Kidney (tissue), 14 donors: ENCODE measurements around the gene CTSL. TPM values are rescaled to one million over a fixed set of nuclear protein-coding genes. Genes with fewer than 3 reads are reported as not detected.

Experiments
- DNase-seq, 5 donors: peaks; one replicate each; pipeline ENCODE4 v3.0.0-alpha.2; 2013 to 2020
- FAIRE-seq: peaks from 2 replicates; lab custom pipeline; 2012; peaks lifted over from hg19 to GRCh38; lab: Jason Lieb, UNC
- H3K27ac ChIP-seq, 2 donors: one replicate each; pipeline ENCODE4 v1.7.0; 2013; ENCODE audit warnings: low read depth in 2 of 2, low read length in 2 of 2, inconsistent platforms in 1 of 2
- H3K27me3 ChIP-seq: one replicate; pipeline ENCODE4 v1.7.1; 2013; ENCODE audit warnings: low read length, inconsistent platforms; ENCODE audit not compliant: control insufficient read depth, insufficient read depth
- H3K36me3 ChIP-seq, 3 donors: one replicate each; pipeline versions ENCODE4 v1.7.0 to v1.7.1; 2013; ENCODE audit warnings: low read length in 3 of 3, control low read depth in 1 of 3, inconsistent platforms in 1 of 3; ENCODE audit not compliant: insufficient read depth in 3 of 3, control insufficient read depth in 2 of 3
- H3K4me1 ChIP-seq, 3 donors: one replicate each; pipeline versions ENCODE4 v1.7.0 to v1.7.1; 2013; ENCODE audit warnings: low read length in 3 of 3, inconsistent platforms in 1 of 3, low read depth in 1 of 3; ENCODE audit not compliant: control insufficient read depth in 2 of 3, insufficient read depth in 2 of 3
- H3K4me3 ChIP-seq, 3 donors: one replicate each; pipeline versions ENCODE4 v1.7.0 to v1.8.1; 2013; ENCODE audit warnings: low read length in 3 of 3, control low read depth in 1 of 3, inconsistent platforms in 1 of 3
- H3K9ac ChIP-seq, 3 donors: one replicate each; pipeline versions ENCODE4 v1.7.0 to v1.7.1; 2013; ENCODE audit warnings: low read length in 3 of 3, control low read depth in 1 of 3, inconsistent platforms in 1 of 3
- H3K9me3 ChIP-seq, 3 donors: one replicate each; pipeline versions ENCODE4 v1.7.0 to v1.7.1; 2013; ENCODE audit warnings: low read length in 3 of 3, control low read depth in 1 of 3, inconsistent platforms in 1 of 3; ENCODE audit not compliant: control insufficient read depth in 2 of 3, insufficient read depth in 1 of 3
- intact Hi-C: fragments of 100-400 bp; cut with DNase I; formaldehyde crosslinking; loops from one replicate; pipeline ENCODE4 v1.11.1; 2022
- polyA plus RNA-seq: library from polyadenylated mRNA; stranded (reverse); fragments of 350-450 nt; fragmentation: Illumina TruSeq; extraction: RNeasy Lipid Tissue Mini Kit (QIAGEN cat#74804); gene quantifications from one replicate; pipeline ENCODE4 v1.2.3, GENCODE V29; 2014; ENCODE audit warnings: low read depth, low replicate concordance; ENCODE audit not compliant: insufficient read depth
- total RNA-seq: library from RNA; stranded (reverse); fragmentation: NEBNext Ultra II Directional; extraction: Animal tissue kit (Norgen Biotek cat#: 25700); gene quantifications from one replicate; pipeline ENCODE4 v1.2.1, GENCODE V29; 2021
- TF ChIP-seq, protein P1 (sequence below): IDR thresholded peaks from 3 replicates; pipeline ENCODE4 v1.5.1; 2012; ENCODE audit warnings: mild to moderate bottlenecking, moderate library complexity, borderline replicate concordance; ENCODE audit not compliant: insufficient read depth; ENCODE audit errors: extremely low read depth
- donor health status: control.
- donor health status: control.
- donor health status: control.
- donor health status: control.
- donor health status: control.
- donor health status: DM: yes; HTN: yes; CAD: no.
- donor health status: Normal renal cell carcinoma (clear cell type).

Gene CTSL
- total and polyA plus RNA-seq, 2 donors from 2014 or later, result 139 to 237 TPM

DNA sequence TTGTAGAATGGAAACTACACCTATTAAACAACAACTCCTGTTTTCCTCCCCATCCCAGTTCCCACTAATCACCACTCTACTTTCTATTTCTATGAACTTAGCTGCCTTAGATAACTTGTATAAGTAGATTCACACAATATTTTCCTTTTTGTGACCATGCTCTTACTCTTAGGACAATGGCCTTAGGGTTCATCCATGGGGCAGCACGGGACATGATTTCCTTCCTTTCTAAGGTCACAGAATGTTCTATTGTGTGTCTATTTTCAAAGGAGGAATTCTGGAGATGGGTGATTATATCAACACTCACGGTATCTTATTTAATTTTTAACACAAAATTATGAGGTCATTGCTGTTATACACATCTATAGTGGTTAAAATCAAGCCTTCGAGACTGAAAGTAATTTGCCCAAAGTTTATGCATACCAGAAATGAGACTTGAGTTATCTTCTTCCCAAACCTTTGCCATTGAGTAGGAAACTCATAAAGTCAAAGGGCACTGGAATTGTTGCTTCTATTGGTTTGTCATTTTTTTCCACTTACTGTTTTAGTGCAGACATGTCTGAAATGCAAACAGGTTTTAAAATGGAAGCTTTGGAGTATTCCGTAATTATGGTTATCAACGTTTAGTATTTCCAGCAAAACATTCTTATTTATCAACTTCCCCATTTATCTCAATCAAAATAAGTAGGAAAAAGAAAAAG, 23.6 kb downstream of the CTSL start:
- Histone ChIP-seq H3K9ac (no peak overlapping the region), H3K27ac (no peak overlapping the region), H3K36me3 (no peaks in the 10 kb centered on the region), H3K27me3 (no peaks in the 10 kb centered on the region), H3K4me3 (no peak overlapping the region), H3K4me1 (peaks cover 0 to 11% (median 2%) of the 10 kb centered on the region in 3 donors), H3K9me3 (no peaks in the 10 kb centered on the region)
- intact Hi-C loops, result no loop called here
- FAIRE-seq (peak; percentile 15), DNase-seq (peak in 1 of 5 donors; percentile 32)
- TF ChIP-seq, protein P1, sequence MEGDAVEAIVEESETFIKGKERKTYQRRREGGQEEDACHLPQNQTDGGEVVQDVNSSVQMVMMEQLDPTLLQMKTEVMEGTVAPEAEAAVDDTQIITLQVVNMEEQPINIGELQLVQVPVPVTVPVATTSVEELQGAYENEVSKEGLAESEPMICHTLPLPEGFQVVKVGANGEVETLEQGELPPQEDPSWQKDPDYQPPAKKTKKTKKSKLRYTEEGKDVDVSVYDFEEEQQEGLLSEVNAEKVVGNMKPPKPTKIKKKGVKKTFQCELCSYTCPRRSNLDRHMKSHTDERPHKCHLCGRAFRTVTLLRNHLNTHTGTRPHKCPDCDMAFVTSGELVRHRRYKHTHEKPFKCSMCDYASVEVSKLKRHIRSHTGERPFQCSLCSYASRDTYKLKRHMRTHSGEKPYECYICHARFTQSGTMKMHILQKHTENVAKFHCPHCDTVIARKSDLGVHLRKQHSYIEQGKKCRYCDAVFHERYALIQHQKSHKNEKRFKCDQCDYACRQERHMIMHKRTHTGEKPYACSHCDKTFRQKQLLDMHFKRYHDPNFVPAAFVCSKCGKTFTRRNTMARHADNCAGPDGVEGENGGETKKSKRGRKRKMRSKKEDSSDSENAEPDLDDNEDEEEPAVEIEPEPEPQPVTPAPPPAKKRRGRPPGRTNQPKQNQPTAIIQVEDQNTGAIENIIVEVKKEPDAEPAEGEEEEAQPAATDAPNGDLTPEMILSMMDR, result no peak

DNA sequence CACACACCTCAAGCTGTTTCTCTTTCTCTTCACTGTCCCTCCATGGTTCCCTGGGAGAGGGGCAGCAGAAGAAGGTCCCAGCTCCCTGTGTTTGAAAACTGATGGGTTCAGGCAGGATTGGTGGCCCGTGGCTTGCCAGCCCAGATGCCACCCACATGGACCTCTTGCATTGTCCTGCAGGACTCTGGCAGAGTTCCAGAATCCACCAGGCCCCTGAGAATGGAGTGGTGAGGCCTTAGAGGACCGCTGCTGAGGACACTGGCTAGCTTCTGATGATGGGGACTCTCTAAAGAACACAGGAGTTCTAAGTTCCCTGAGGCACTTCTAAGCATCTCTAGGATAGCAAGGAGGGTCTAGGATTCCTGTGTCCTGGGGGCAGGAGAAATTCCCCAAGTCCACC, 24.8 kb downstream of the CTSL start:
- H3K4me1 ChIP-seq, result peaks cover 0 to 11% (median 2%) of the 10 kb centered on the region in 3 donors
- TF ChIP-seq, protein P1, result no peak
- FAIRE-seq (no peak), DNase-seq (no peak)
- H3K9ac ChIP-seq, result no peak overlapping the region
- intact Hi-C loops, result no loop called here
- H3K27me3 ChIP-seq, result no peaks in the 10 kb centered on the region
- H3K27ac ChIP-seq, result no peak overlapping the region
- no peaks in the 10 kb centered on the region for H3K9me3 ChIP-seq
- H3K4me3 ChIP-seq, result no peak overlapping the region
- no peaks in the 10 kb centered on the region for H3K36me3 ChIP-seq

DNA sequence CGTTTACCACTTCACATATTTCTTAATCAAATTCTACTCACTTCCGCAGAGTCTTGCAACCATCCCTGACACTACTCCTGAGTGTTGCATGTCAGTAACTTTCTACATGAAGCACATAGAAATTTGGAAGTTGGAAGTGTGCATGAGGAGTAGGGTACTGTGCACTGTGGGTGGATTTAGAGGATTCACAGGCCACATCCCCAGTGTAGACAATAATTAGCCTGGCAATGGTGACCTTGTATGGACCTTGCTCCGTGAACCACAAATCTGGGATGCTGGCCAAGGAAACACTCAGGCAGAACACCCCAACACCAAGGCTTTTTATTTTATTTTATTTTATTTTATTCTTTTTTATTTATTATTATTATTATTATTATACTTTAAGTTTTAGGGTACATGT, 25.5 kb downstream of the CTSL start:
- no peak overlapping the region for H3K4me3 ChIP-seq
- intact Hi-C loops, result no loop called here

More for the DNA sequence above, 25.5 kb downstream of the CTSL start:
- FAIRE-seq, result peak; percentile 72
- Histone ChIP-seq H3K9ac (no peak overlapping the region), H3K9me3 (no peaks in the 10 kb centered on the region), H3K4me1 (peaks cover 0 to 11% (median 2%) of the 10 kb centered on the region in 3 donors), H3K36me3 (no peaks in the 10 kb centered on the region), H3K27me3 (no peaks in the 10 kb centered on the region), H3K27ac (no peak overlapping the region)
- DNase-seq, result peak in 1 of 5 donors; percentile 37
- TF ChIP-seq, protein P1, result no peak
